Measurements from ENCODE around the gene MMP14. TPM values are rescaled to one million over a fixed set of nuclear protein-coding genes. Genes with fewer than 3 reads are reported as not detected.
A peak's percentile ranks its signal among the peaks of the same experiment; 100 is the strongest.

MMP14 gene
- total RNA-seq, 2 donors from 2014 or later, result 181 to 220 TPM

DNA sequence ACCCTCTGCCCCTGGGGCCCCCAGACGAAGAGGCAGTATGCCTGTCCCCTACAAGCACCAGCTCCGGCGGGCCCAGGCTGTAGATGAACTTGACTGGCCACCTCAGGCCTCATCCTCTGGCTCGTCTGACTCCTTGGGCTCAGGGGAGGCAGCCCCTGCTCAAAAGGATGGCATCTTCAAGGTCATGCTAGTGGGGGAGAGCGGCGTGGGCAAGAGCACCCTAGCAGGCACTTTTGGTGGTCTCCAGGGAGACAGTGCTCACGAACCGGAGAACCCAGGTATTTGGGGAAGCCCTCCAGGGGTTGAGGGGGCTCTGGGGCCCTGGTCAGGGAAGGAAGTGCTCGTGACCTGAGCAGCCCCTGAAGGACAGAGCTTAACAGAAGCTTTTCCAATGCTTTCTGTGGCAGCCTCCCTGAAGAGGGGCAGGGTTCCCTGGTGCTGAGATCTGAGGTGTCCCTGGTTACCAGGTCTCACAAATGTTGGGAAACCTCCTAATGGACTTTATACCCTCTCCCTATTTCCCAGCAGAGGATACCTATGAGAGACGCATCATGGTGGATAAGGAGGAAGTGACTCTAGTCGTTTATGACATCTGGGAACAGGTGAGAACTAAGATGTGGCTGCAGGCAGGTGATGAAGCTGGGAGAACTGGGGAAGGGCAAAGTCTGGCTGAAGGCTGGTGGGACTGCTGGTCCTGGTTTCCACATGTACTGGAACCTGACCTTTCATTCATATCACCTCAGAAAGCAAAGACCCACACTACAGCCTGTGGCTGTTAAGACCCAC is 48.5 kb downstream of the MMP14 start:
- H3K36me3 ChIP-seq (ENCODE audit: control insufficient read depth, insufficient read depth, low read length), result no peaks in the 10 kb centered on the region
- WGBS, 2 experiments (ENCODE audit: insufficient coverage in 1 of 2, insufficient read length in 1 of 2), result 91 to 96% methylated on average over 9 to 11 of the region's 11 CpGs
- no peak for DNase-seq
- no peak overlapping the region for H3K4me3 Mint-ChIP-seq
- H3K27me3 Mint-ChIP-seq (ENCODE audit: insufficient read depth), result peaks cover 25% of the 10 kb centered on the region
- H3K9me3 Mint-ChIP-seq, result peaks cover 2% of the 10 kb centered on the region
- peaks cover 4% of the 10 kb centered on the region for H3K27me3 ChIP-seq (ENCODE audit: control insufficient read depth, insufficient read depth, low read length, poor library complexity, severe bottlenecking)
- H3K27ac ChIP-seq (ENCODE audit: low read depth, low read length), result no peak overlapping the region
- TF ChIP-seq, protein P1, sequence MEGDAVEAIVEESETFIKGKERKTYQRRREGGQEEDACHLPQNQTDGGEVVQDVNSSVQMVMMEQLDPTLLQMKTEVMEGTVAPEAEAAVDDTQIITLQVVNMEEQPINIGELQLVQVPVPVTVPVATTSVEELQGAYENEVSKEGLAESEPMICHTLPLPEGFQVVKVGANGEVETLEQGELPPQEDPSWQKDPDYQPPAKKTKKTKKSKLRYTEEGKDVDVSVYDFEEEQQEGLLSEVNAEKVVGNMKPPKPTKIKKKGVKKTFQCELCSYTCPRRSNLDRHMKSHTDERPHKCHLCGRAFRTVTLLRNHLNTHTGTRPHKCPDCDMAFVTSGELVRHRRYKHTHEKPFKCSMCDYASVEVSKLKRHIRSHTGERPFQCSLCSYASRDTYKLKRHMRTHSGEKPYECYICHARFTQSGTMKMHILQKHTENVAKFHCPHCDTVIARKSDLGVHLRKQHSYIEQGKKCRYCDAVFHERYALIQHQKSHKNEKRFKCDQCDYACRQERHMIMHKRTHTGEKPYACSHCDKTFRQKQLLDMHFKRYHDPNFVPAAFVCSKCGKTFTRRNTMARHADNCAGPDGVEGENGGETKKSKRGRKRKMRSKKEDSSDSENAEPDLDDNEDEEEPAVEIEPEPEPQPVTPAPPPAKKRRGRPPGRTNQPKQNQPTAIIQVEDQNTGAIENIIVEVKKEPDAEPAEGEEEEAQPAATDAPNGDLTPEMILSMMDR (conservative IDR thresholded peaks at IDR 0.05), result no peak
- peaks cover 3% of the 10 kb centered on the region for H3K36me3 Mint-ChIP-seq (ENCODE audit: low read depth)
- peaks cover 30% of the 10 kb centered on the region for H3K4me1 Mint-ChIP-seq
- H3K9me3 ChIP-seq (ENCODE audit: control insufficient read depth, low read length), result no peaks in the 10 kb centered on the region
- H3K4me3 ChIP-seq (ENCODE audit: low read length), result no peak overlapping the region
- no peak overlapping the region for H3K9ac ChIP-seq (ENCODE audit: extremely low read depth, low read length, poor library complexity, severe bottlenecking)
- H3K4me1 ChIP-seq (ENCODE audit: control insufficient read depth, insufficient read depth, low read length), result peaks cover 22% of the 10 kb centered on the region
- H3K27ac Mint-ChIP-seq, result no peak overlapping the region

DNA sequence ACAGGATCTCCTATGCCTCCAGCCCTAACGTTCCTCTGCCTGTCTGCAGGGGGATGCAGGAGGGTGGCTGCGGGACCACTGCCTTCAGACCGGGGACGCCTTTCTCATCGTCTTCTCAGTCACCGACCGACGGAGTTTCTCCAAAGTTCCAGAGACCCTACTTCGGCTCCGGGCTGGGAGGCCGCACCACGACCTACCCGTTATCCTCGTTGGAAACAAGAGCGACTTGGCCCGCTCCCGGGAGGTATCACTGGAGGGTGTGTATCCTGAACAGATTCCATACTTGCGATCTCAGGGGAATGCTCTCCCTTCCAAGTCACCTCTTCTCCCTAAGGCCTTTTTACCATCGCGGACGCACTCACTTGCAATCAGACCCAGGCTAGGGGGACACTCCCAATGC is 49.6 kb downstream of the MMP14 start:
- no peaks in the 10 kb centered on the region for H3K36me3 ChIP-seq (ENCODE audit: control insufficient read depth, insufficient read depth, low read length)
- 91 to 95% methylated on average over 21 of the region's 21 CpGs for WGBS, 2 experiments (ENCODE audit: insufficient coverage in 1 of 2, insufficient read length in 1 of 2)
- TF ChIP-seq, protein P1 (conservative IDR thresholded peaks at IDR 0.05), result no peak
- Mint-ChIP-seq H3K27ac (peak overlapping the region; percentile 79), H3K4me1 (peaks cover 30% of the 10 kb centered on the region), H3K27me3 (ENCODE audit: insufficient read depth) (peaks cover 26% of the 10 kb centered on the region), H3K36me3 (ENCODE audit: low read depth) (peaks cover 3% of the 10 kb centered on the region), H3K9me3 (peaks cover 2% of the 10 kb centered on the region), H3K4me3 (peak overlapping the region; percentile 80)
- no peak overlapping the region for H3K9ac ChIP-seq (ENCODE audit: extremely low read depth, low read length, poor library complexity, severe bottlenecking)
- peaks cover 4% of the 10 kb centered on the region for H3K27me3 ChIP-seq (ENCODE audit: control insufficient read depth, insufficient read depth, low read length, poor library complexity, severe bottlenecking)
- no peak overlapping the region for H3K27ac ChIP-seq (ENCODE audit: low read depth, low read length)
- peaks cover 22% of the 10 kb centered on the region for H3K4me1 ChIP-seq (ENCODE audit: control insufficient read depth, insufficient read depth, low read length)
- DNase-seq, result no peak
- no peaks in the 10 kb centered on the region for H3K9me3 ChIP-seq (ENCODE audit: control insufficient read depth, low read length)
- peak overlapping the region; percentile 93 for H3K4me3 ChIP-seq (ENCODE audit: low read length)

DNA sequence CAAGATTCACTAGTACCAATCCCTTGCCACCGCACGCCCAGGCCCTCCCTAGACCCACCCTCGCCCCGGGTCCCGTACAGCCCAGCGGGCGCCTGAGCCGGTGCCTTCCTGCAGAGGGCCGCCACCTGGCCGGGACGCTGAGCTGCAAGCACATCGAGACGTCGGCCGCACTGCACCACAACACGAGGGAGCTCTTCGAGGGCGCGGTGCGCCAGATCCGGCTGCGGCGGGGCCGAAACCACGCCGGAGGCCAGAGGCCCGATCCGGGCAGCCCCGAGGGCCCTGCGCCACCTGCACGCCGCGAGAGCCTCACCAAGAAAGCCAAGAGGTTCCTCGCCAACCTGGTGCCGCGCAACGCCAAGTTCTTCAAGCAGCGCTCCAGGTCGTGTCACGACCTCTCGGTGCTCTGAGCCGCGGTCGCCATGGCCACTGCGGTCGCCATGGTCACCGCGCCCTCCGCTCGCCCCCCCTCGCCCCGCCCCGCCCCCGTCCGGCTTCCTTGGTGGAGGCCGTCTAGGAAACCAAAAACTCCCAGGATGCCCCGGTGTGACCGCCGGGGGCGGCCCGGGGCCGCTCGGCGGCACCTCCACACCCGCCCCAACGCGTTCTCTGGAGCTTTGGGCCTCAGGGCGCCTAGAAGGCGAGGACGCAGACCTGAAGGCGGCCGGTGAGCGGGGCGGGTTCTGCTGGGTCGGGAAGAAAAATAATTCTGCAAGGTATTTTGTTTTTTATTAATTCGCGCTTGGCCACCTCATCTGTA is 50.3 kb downstream of the MMP14 start:
- Histone ChIP-seq H3K27me3 (ENCODE audit: control insufficient read depth, insufficient read depth, low read length, poor library complexity, severe bottlenecking) (peaks cover 4% of the 10 kb centered on the region), H3K4me3 (ENCODE audit: low read length) (peak overlapping the region; percentile 93), H3K4me1 (ENCODE audit: control insufficient read depth, insufficient read depth, low read length) (peaks cover 22% of the 10 kb centered on the region), H3K36me3 (ENCODE audit: control insufficient read depth, insufficient read depth, low read length) (no peaks in the 10 kb centered on the region), H3K9ac (ENCODE audit: extremely low read depth, low read length, poor library complexity, severe bottlenecking) (peak overlapping the region; percentile 83), H3K9me3 (ENCODE audit: control insufficient read depth, low read length) (no peaks in the 10 kb centered on the region), H3K27ac (ENCODE audit: low read depth, low read length) (peak overlapping the region; percentile 97)
- Mint-ChIP-seq H3K36me3 (ENCODE audit: low read depth) (peaks cover 3% of the 10 kb centered on the region), H3K4me3 (peak overlapping the region; percentile 80), H3K27me3 (ENCODE audit: insufficient read depth) (peaks cover 26% of the 10 kb centered on the region), H3K9me3 (peaks cover 2% of the 10 kb centered on the region), H3K27ac (peak overlapping the region; percentile 99), H3K4me1 (peaks cover 27% of the 10 kb centered on the region)
- TF ChIP-seq, protein P1 (conservative IDR thresholded peaks at IDR 0.05), result peak; percentile 47
- 5 to 6% methylated on average over 18 to 77 of the region's 77 CpGs for WGBS, 2 experiments (ENCODE audit: insufficient coverage in 1 of 2, insufficient read length in 1 of 2)
- DNase-seq, result peak; percentile 94
